ENCODE data around the gene ILRUN.
"Not testable (repeated sequence)": the region's sequence is repeated elsewhere in the genome, so short reads cannot be mapped to it uniquely, and the experiment has no call there.

Gene ILRUN

GRCh38 chr6:34663371-34663770 lies 33.2 kb downstream of the ILRUN start:
- DNase-seq = no peak

DNA sequence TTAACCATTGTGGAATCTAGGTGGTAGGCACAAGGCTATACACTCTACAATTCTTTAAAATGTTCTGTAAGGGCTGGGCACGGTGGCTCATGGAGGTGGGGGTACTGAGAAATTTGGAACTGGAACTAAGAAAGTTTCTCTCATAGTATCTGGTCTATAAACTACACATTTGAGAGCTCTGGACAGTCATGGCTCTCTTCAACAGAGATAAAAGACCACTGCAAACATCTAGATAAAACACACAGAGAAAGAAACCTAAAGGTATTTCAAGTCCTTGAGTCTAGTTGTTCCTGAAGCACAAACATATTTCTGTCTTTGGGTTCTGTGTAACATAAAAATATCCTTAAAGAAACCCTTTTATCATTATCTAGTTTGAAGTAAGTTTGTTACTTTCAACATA lies 35.2 kb downstream of the ILRUN start:
- DNase-seq = no peak

GRCh38 chr6:34658605-34659265 lies 37.8 kb downstream of the ILRUN start:
- DNase-seq = peak; percentile 55

DNA sequence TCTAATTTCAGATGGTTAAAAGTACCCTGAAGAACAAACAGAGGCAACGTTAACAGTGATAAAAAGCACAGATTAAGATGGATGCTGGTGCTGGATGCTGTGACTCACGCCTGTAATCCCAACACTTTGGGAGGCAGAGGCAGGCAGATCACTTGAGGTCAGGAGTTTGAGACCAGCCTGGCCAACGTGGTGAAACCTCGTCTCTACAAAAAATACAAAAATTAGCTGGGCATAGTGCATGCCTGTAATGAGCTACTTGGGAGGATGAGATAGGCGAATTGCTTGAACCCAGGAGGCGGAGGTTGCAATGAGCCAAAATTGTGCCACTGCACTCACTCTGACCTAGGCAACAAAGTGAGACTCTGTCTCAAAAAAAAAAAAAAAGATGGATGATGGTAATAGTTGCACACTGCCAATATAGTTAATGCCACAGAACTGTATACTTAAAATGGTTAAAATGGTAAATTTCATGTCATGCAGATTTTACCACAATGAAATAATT lies 38.5 kb downstream of the ILRUN start:
- not testable (repeated sequence) for DNase-seq

DNA sequence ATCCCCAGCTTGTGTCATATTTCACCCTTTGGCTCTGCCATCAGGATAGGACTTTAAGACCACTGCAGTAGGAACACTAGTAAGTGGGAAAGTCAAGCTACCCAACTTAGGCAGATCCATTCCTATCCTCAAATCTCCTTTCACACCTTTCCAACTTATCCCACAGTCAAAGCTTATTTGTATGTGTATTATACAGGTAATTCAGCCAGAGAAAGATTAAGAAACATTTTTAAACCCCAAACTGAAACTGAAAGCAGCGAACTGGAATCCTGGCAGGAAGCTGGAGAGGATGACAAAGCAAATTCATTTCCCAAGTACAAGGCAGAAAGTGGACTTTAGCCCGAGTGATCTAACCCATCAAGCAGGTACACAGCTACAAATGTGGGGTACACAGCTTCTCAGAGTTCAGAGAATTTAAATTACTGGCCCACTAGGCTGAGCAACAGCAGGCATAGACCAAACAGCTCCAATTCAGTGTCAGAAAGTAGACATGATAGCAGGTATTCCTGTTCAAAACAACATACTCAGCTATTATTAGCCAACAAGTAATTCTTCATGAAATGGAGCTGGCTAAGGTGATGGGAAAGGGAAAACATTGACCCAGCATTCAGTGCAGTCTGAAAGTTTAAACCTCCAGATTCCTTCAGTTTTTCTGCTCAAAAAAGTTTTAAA lies 39.1 kb downstream of the ILRUN start:
- DNase-seq = peak; percentile 20

DNA sequence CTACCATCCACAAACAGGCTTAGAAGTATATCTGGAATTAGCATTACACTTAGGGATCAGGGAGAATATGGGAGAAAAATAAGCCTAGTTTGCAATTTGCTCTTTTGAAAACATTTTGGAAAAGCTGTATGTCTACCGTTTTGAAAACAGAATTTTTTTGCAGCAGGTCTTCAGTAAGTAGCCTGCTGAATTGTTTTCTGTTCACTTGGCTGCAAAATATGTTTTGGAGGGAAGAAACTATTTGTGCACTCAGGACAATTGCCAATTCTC lies 39.6 kb downstream of the ILRUN start:
- DNase-seq = no peak

DNA sequence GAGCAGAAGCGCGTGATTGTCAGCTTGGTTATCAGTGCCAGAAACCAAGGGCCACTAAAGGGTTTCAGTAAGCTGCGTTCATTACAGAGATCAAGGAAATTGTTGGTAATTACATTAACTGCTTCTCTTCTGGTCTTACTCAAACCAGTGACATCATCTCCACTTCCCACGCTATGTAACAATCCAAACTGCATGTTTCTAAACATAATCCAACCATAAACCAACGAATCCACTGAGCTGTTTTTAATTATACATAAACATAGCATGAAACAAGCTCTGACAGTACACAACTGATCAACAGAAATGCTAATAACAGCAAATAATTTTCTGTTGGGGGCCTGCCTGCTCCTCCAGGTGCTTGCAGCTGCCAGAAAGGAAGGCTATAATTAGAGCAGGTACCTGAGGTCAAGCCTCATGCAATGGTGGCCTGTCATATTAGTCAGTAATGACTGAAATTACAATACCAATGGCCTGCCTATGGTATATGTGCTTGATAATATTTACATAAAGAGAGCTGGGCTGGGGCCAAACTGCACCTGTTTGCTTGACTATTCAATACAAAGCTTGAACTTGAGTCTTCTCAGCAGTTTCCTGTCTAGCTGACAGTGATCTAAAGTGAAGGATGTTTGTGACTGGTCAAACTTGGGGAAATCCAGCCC lies 40.1 kb downstream of the ILRUN start:
- peak; percentile 92 for DNase-seq

DNA sequence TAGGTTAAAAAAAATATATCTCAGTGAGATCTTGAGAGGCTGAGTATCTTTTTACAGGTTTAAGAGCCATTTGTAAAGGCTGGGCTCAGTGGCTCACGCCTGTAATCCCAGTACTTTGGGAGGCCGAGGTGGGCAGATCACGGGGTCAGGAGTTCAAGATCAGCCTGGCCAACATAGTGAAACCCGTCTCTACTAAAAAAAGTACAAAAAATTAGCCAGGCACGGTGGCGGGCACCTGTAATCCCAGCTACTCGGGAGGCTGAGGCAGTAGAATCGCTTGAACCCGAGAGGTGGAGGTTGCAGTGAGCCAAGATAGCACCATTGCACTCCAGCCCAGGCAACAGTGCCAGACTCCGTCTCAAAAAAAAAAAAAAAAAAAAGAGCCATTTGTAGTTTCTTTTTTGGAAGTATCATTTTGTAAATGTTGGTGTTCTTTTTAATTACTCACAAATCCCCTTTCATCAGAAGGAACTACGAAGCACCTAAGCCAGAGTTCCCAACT lies 40.6 kb downstream of the ILRUN start:
- DNase-seq = not testable (repeated sequence)

DNA sequence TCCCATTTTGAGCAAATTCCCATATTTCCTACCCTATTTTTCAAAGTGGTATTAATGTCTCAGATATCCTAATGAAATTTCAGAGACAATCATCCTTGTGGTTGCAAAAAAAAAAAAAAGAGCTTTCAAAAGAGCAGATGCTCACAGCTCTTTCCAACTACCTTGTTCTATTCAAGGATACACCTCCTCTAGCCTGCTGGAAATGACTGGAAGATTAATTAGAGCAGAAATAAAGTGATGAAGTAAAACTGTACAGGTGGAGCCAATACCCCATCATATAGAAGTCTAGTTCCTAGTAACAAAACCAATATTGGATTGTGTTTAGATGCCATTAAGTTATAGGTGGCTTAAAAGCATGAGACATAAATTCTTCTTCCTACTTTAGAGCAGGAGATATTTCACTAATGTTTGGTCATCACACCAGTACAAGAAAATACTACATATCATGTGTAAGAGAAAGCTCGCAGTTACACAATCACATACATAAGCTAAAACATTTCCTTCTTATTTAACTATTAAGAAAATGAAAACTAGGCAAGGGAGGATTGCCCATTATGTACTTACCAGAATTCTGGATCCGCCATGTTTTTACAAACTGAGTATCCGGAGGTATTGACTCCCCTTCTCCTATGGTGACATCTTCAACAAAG lies 42.4 kb downstream of the ILRUN start:
- DNase-seq = no peak

GRCh38 chr6:34652263-34652662 lies 44.3 kb downstream of the ILRUN start:
- DNase-seq = no peak

GRCh38 chr6:34650823-34651222 lies 45.7 kb downstream of the ILRUN start:
- DNase-seq = no peak

GRCh38 chr6:34650232-34650631 lies 46.3 kb downstream of the ILRUN start:
- DNase-seq = not testable (repeated sequence)

- no peak for DNase-seq
Measured at GRCh38 chr6:34648806-34649205, 47.8 kb downstream of the ILRUN start.

Measured in NCI-H774 (cell line).